ENCODE results near the gene UBA3. TPM values are rescaled to one million over a fixed set of nuclear protein-coding genes. Genes with fewer than 3 reads are reported as not detected.
A peak's percentile ranks its signal among the peaks of the same experiment; 100 is the strongest.

UBA3 gene
- total and polyA plus RNA-seq, 2 experiments from 2014 or later: 73.7 to 118 TPM

DNA sequence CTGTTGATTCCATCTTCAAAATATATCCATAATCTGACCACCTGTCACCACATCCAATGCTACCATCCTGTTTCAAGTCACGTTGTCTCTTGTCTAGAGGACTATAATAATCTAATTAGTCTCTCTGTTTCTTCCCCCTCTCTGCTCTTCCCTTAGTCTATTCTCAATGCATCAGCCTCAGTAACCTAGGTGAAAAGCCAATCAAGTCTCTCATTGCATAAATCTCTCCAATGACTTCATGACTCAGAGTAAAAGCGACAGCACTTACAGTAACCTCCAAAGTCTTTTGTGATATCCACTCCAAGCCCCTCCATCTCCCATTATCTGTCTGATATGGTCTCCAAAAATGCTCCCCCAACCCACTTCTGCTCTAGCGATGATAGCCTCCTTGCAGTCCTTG, 7.2 kb downstream of the UBA3 start:
- no peaks in the 10 kb centered on the region for H3K9me3 ChIP-seq (ENCODE audit: low read depth)
- no peak for DNase-seq (ENCODE audit: low read depth in 1 of 2, low spot score in 1 of 2)
- H3K4me3 ChIP-seq: no peak overlapping the region
- no peaks in the 10 kb centered on the region for H3K27me3 ChIP-seq
- peaks cover 13% of the 10 kb centered on the region for H3K36me3 ChIP-seq
- TF ChIP-seq, protein P1, sequence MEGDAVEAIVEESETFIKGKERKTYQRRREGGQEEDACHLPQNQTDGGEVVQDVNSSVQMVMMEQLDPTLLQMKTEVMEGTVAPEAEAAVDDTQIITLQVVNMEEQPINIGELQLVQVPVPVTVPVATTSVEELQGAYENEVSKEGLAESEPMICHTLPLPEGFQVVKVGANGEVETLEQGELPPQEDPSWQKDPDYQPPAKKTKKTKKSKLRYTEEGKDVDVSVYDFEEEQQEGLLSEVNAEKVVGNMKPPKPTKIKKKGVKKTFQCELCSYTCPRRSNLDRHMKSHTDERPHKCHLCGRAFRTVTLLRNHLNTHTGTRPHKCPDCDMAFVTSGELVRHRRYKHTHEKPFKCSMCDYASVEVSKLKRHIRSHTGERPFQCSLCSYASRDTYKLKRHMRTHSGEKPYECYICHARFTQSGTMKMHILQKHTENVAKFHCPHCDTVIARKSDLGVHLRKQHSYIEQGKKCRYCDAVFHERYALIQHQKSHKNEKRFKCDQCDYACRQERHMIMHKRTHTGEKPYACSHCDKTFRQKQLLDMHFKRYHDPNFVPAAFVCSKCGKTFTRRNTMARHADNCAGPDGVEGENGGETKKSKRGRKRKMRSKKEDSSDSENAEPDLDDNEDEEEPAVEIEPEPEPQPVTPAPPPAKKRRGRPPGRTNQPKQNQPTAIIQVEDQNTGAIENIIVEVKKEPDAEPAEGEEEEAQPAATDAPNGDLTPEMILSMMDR (IDR thresholded peaks at IDR 0.05; ENCODE audit: low read depth, low read length): no peak
- no peak overlapping the region for H3K27ac ChIP-seq
- peaks cover under 1% of the 10 kb centered on the region for H3K4me1 ChIP-seq (ENCODE audit: low read depth)

DNA sequence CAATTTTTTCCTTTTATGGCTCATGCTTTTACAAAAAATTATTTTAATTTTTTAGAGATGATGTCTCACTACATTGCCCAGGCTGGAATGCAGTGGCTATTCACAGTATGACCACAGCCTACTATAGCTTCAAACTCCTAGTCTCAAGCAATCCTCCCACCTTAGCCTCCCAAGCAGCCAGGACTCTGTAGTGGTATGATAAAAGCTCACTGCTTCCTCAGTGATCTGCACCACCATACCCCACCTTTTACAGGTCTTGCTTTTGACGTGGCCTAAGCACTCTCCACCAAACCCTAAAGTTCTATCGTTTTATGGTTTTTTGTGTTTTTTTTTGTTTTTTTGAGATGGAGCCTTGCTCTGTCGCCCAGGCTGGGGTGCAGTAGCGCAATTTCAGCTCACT, 14.0 kb downstream of the UBA3 start:
- no peaks in the 10 kb centered on the region for H3K27me3 ChIP-seq
- no peak for DNase-seq (ENCODE audit: low read depth in 1 of 2, low spot score in 1 of 2)
- no peaks in the 10 kb centered on the region for H3K4me1 ChIP-seq (ENCODE audit: low read depth)
- H3K36me3 ChIP-seq: peaks cover 36% of the 10 kb centered on the region
- no peak overlapping the region for H3K4me3 ChIP-seq
- no peak overlapping the region for H3K27ac ChIP-seq
- TF ChIP-seq, protein P1 (IDR thresholded peaks at IDR 0.05; ENCODE audit: low read depth, low read length): no peak
- no peaks in the 10 kb centered on the region for H3K9me3 ChIP-seq (ENCODE audit: low read depth)

DNA sequence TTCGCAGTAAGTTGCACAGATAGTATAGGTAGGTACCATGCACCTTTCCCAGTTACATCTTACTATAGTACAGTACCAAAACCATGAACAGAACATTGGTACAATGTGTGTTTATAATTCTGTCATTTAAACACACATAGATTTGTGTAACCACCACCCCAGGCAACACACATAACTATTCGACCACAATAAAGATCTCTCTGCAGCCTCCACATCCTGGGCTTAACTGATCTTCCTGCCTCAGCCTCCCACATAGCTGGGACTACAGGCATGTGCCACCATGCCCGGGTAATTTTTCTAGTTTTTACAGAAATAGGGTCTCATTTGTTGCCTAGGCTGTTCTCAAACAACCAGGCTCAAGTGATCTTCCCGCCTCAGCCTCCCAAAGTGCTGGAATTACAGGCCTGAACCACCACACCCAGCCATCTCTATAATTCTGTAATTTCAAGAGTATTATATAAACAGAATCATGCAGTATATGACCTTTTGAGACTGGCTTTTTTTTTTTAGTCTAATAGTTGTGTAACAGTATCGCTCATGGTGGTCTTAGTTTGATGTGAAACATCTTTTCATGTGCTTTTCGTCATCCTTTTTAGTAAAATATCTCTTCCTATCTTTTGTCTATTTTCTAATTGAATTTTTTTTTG, 14.7 kb downstream of the UBA3 start:
- no peak overlapping the region for H3K27ac ChIP-seq
- DNase-seq (ENCODE audit: low read depth in 1 of 2, low spot score in 1 of 2): no peak
- no peaks in the 10 kb centered on the region for H3K4me1 ChIP-seq (ENCODE audit: low read depth)
- H3K36me3 ChIP-seq: peaks cover 42% of the 10 kb centered on the region
- no peaks in the 10 kb centered on the region for H3K27me3 ChIP-seq
- TF ChIP-seq, protein P1 (IDR thresholded peaks at IDR 0.05; ENCODE audit: low read depth, low read length): no peak
- no peaks in the 10 kb centered on the region for H3K9me3 ChIP-seq (ENCODE audit: low read depth)
- H3K4me3 ChIP-seq: no peak overlapping the region

DNA sequence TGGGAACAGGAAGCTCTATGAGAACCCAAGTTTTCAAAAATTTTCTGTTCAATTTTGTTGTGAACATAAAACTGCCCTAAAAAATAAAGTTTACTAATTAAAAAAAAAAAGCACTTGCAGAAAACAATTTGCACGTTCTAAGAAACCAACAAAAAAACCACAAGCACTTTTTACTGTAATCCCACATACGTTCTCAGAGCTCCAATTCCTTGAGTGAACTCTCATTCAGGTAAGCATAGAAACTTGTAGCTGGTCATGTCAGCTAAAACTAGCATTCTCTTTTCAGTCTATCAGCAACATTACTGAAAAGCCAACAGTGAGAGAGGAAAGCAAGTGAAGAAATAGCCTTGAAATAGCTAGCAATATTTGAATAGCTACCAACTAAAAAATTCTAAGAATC, 16.5 kb downstream of the UBA3 start:
- Histone ChIP-seq H3K27me3 (no peaks in the 10 kb centered on the region), H3K36me3 (peaks cover 54% of the 10 kb centered on the region), H3K9me3 (ENCODE audit: low read depth) (no peaks in the 10 kb centered on the region), H3K27ac (peak overlapping the region; percentile 36), H3K4me1 (ENCODE audit: low read depth) (no peaks in the 10 kb centered on the region), H3K4me3 (no peak overlapping the region)
- no peak for DNase-seq (ENCODE audit: low read depth in 1 of 2, low spot score in 1 of 2)
- TF ChIP-seq, protein P1 (IDR thresholded peaks at IDR 0.05; ENCODE audit: low read depth, low read length): no peak

DNA sequence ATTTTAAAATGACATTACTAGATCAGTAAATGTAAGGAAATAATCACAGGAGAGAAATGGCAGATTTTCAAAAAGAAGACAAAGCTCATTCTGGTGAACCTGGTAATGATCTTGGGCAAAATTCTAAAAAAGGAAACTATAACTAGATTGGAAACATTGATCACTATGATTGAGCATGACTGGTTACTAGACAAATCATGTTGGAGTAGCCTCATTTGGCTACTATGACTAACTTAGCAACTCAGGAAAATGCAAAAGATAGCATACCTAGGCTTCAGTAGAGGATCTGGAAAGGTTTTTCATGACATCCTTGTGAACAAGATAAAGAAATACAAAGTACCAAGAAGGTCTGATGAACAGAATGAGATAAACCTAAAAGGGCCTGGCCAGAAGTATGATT, 20.5 kb downstream of the UBA3 start:
- no peaks in the 10 kb centered on the region for H3K9me3 ChIP-seq (ENCODE audit: low read depth)
- no peak overlapping the region for H3K27ac ChIP-seq
- TF ChIP-seq, protein P1 (IDR thresholded peaks at IDR 0.05; ENCODE audit: low read depth, low read length): no peak
- no peak overlapping the region for H3K4me3 ChIP-seq
- H3K4me1 ChIP-seq (ENCODE audit: low read depth): no peaks in the 10 kb centered on the region
- no peaks in the 10 kb centered on the region for H3K27me3 ChIP-seq
- no peak for DNase-seq (ENCODE audit: low read depth in 1 of 2, low spot score in 1 of 2)
- peaks cover 84% of the 10 kb centered on the region for H3K36me3 ChIP-seq

DNA sequence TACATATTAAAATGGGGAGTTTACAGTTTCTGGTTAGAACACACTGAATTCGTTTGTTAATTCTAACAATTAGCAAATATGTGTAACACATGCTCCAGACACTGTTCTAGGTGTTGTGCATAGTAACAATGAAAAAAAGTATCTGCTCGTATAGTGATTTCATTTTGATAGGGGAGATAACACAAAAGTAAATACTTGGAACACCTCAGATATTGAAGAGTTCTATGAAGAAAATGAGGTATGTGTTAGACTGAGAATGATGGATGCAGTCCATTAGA, 21.3 kb downstream of the UBA3 start:
- TF ChIP-seq, protein P1 (IDR thresholded peaks at IDR 0.05; ENCODE audit: low read depth, low read length): no peak
- no peak for DNase-seq (ENCODE audit: low read depth in 1 of 2, low spot score in 1 of 2)
- Histone ChIP-seq H3K27ac (no peak overlapping the region), H3K27me3 (no peaks in the 10 kb centered on the region), H3K36me3 (peaks cover 84% of the 10 kb centered on the region), H3K4me1 (ENCODE audit: low read depth) (no peaks in the 10 kb centered on the region), H3K9me3 (ENCODE audit: low read depth) (no peaks in the 10 kb centered on the region), H3K4me3 (no peak overlapping the region)

Data from cardiac muscle cell (in vitro differentiated cells and primary cell).